GM19467 (cell line): ENCODE results near the gene ZP2.
"Not testable (repeated sequence)": the region's sequence is repeated elsewhere in the genome, so short reads cannot be mapped to it uniquely, and the experiment has no call there.

Experiments
- ATAC-seq: cut with Tn5 transposase; IDR thresholded peaks from one replicate; pipeline ENCODE4 v1.9.1; 2021; ENCODE audit warnings: mild to moderate bottlenecking, moderate library complexity; ENCODE audit not compliant: unreplicated experiment

Gene ZP2

DNA sequence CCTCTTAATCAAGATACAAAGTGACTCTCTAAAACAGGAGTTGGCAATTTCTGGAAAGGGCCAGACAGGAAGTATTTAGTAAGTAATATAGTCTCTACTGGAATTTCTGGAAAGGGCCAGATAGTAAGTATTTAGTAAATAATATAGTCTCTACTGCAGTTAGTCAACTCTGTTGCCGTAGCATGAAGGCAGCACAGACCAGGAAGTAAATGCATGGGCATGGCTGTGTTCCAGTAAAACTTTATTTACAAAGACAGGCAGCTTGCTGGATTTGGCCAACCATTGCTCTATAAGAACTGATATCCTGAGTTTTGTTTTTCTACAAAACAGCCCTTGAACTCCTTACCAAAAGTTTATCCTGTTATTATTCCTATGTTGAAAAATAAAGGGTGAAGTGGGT, 36.0 kb downstream of the ZP2 start:
- no peak for ATAC-seq

GRCh38 chr16:21172650-21173049, 38.7 kb downstream of the ZP2 start:
- no peak for ATAC-seq

GRCh38 chr16:21170116-21170515, 41.3 kb downstream of the ZP2 start:
- ATAC-seq = not testable (repeated sequence)

DNA sequence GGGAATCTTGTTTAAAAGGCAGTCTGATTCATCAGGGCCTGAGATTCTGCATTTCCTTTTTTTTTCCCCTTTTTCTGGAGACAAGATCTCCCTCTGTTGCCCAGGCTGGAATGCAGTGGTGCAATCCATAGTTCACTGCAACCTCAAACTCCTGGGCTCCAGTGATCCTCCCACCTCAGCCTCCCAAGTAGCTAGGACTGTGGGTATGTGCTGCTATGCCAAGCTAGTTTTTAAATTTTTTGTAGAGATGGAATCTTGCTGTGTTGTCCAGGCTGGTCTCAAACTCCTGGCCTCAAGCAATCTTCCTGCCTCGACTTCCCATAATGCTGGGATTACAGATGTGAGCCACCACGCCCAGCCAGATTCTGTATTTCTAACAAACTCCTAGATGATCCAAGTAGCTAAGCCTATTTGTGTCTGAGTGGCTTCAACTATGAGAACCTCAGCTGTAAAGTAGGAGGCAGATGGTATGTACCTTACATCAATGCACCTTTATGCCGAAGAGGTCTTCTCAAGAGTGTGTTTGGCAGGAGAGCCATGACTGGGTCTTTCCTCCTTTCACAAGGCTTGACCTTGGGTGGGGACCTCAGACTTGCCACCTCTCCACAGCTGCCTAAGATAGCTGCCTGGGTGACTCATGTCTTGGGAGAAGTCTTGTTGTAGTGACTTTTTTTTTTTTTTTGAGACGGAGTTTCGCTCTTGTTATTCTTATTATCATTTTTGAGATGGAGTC, 42.0 kb downstream of the ZP2 start:
- no peak for ATAC-seq

- no peak for ATAC-seq
These were observed 43.3 kb downstream of the ZP2 start for GRCh38 chr16:21167929-21168602.

DNA sequence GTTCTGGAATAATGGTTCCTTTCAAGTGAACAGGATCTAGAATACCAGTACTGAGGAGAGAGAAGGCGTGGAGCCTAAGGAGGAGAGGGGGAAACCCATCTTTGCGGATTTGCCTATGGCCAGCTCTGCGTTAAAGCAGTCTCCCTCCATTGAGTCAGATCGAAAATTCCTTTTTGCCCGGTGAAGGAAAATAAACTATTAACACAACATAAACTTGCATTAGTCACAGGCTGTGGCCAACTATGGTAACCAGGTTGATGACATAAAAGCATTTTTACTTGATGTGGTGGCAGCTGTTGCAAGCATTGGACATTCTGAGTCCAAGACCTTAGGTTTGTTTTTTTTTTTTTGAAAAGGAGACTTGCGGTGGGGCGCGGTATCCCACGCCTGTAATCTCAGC, 44.0 kb downstream of the ZP2 start:
- ATAC-seq = no peak

- no peak for ATAC-seq
These were observed 44.8 kb downstream of the ZP2 start for GRCh38 chr16:21166561-21166961.

DNA sequence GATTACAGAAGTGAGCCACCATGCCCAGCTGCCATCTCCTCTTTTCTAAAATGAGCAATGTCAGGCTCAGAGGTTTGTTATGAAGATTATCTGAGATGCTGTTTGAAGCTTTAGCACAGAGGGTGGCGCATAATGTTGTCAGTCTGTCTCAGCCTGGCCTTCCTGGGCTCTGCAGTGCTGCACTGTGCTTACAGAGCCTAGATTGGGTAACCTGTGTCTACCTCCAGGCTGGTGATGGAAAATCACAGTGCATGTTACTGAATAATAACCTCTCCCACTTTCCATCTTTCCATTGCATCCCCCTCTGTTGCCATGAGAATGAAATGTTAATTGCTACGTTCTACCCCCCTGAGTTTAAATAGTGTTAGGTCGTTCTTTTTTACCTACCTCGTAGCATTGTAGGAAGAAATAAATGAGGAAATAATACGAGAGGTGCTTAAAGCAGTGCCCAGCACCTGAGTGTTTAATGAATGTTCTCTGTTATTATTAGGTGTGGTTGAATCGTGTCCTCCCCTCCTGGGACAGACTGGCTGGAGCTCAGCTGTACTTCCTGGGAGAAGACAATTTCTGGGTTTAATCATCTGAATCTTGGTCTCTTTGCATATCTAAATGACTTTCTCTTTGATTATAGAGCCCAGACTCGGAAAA, 46.7 kb downstream of the ZP2 start:
- no peak for ATAC-seq

- ATAC-seq = no peak
These were observed 47.8 kb downstream of the ZP2 start for GRCh38 chr16:21163576-21163975.

DNA sequence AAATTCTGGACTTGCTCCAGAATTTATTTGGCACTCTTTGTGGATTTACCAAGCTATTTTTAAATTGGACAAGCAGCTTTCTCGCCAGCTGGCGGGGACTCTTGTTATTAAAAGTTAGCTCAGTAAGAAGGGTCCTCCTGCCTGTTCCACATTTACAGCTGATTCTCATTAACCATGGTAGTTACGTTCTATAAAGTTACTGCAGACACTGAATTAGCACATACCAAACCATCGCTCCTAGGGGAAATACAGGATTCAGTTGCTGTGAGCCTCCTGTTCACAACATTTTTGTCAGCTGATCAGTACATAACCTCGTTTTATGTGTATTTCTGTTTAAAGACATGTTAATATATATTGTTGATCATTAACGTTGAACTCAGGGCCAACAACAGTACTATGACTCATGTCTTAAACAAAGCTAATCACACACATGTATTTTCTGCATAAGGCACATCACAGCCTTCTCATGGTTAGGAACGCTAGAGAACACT, 48.7 kb downstream of the ZP2 start:
- no peak for ATAC-seq

DNA sequence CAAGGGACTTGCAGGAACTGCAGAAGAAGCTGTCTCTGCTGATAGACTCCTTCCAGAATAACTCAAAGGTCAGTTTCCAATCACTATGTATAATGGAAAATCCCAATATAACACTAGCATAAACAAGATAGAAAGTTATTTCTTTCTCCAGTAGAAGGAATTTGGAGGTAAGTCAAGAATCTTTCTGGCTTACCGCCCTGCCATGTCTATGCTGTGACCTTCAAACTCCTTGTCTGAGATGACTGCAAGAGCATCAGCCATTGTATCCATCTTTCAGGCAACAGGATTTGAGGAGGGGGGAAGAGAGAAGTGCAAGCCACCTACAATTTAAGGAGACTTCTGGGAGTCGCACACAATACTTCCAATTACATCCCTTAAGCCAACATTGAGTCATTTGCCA, 50.2 kb downstream of the ZP2 start:
- no peak for ATAC-seq

GRCh38 chr16:21160276-21160675, 51.1 kb downstream of the ZP2 start:
- ATAC-seq = no peak

- ATAC-seq = no peak
These were observed 52.0 kb downstream of the ZP2 start for GRCh38 chr16:21159281-21159951.

GRCh38 chr16:21158208-21159110, 52.9 kb downstream of the ZP2 start, which contains the start of gene LDAF1:
LDAF1 (plus strand) TSS chr16:21158674; CDS start chr16:21161183, 2,509 bp downstream.
- ATAC-seq = peak; percentile 88

DNA sequence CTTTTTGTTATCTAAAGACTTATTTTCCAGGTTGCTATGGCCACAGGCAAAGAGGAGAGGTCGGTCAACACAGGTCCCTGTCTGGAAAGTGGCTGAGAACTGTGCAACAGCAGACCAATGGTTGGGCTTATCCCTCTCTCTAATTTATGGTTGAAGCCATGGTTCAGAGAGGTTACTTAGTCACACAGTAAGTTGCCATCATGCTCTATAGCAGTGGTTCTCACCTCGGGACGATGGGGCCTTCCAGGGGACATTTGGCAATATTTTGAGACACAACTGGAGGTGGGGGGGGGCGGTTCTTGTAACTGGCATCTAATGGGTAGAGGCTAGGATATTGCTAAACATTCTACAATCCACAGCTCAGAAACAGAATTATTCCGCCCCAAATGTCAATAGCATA, 53.7 kb downstream of the ZP2 start:
- ATAC-seq = no peak

DNA sequence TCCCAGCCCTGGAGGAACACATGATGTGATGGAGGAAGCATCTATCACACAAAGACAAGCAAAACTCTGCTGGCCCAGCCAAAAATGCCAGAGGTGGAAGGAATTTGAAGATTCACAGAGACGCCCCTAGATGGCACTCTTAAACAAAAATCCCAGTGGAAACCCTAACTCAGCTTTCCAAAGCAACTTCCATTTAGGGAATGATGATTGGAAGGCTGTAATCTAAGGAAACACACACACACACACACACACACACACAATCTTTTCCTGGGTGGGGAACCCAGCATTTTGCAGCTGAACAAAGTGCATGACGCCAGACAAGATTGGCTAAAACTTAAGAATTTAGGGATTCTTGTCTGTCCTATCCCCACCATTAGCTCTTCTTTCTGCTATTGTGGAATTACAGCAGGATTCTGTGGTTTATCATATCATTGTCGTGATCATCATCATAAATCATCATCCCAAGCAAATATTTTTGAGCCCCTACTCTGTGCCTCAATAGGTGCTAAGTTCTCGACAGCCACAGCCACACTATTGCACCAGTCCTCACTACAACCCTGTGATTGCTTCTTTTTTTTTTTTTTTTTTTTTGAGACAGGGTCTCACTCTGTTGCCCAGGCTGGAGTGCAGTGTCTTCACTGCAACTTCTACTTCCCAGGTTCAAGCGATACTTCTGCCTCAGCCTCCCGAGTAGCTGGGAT, 54.5 kb downstream of the ZP2 start:
- no peak for ATAC-seq

DNA sequence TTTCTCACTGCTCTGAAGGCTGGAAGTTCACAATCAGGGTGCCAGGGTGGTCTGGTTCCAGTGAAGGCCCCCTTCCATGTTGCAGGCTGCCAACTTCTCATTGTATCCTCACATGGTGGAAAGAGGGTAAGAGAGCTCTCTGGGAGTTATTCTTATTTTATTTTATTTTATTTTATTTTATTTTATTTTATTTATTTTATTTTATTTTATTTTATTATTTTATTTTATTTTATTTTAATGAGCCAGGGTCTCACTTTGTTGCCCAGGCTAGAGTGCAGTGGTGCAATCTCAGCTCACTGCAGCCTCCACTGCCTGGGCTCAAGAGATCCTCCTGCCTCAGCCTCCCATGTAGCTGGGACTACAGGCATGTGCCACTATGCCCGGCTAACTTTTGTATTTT, 55.4 kb downstream of the ZP2 start:
- ATAC-seq = not testable (repeated sequence)

DNA sequence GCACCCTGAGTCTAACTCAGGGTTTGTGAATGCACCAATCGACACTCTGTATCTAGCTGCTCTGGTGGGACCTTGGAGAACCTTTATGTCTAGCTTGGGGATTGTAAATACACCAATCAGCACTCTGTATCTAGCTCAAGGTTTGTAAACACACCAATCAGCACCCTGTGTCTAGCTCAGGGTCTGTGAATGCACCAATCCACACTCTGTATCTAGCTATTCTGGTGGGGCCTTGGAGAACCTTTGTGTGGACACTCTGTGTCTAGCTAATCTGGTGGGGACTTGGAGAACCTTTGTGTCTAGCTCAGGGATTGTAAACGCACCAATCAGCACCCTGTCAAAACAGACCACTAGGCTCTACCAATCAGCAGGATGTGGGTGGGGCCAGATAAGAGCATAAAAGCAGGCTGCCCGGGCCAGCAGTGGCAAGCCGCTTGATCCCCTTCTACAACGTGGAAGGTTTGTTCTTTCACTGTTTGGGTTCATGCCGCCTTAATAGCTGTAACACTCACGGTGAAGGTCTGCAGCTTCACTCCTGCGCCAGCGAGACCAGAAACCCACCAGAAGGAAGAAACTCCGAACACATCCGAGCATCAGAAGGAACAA, 58.1 kb downstream of the ZP2 start:
- ATAC-seq = not testable (repeated sequence)
